Type B pancreatic cell (in vitro differentiated cells): ENCODE measurements around the gene AP2B1. TPM values are rescaled to one million over a fixed set of nuclear protein-coding genes. Genes with fewer than 3 reads are reported as not detected.
"Not testable (repeated sequence)": the region's sequence is repeated elsewhere in the genome, so short reads cannot be mapped to it uniquely, and the experiment has no call there.

Source experiments
- DNase-seq: peaks from one replicate; pipeline ENCODE4 v3.0.0; 2021; ENCODE audit warnings: mixed read lengths; ENCODE audit not compliant: unreplicated experiment; ENCODE audit errors: extremely low spot score
- H3K27ac Mint-ChIP-seq: 2 replicates; pipeline ENCODE4 v1.8.0; 2021; ENCODE audit warnings: mild to moderate bottlenecking, mixed read lengths
- H3K27me3 Mint-ChIP-seq: 2 replicates; pipeline ENCODE4 v1.8.0; 2021; ENCODE audit warnings: mixed read lengths
- H3K36me3 Mint-ChIP-seq: 2 replicates; pipeline ENCODE4 v1.8.0; 2021; ENCODE audit warnings: mixed read lengths
- H3K4me1 Mint-ChIP-seq: one replicate; pipeline ENCODE4 v1.8.0; 2021; ENCODE audit warnings: mixed read lengths; ENCODE audit not compliant: unreplicated experiment
- H3K4me3 Mint-ChIP-seq: 2 replicates; pipeline ENCODE4 v1.8.0; 2021; ENCODE audit warnings: mild to moderate bottlenecking, mixed read lengths
- H3K9me3 Mint-ChIP-seq: 2 replicates; pipeline ENCODE4 v1.8.0; 2021; ENCODE audit warnings: mixed read lengths
- CTCF ChIP-seq: fragments of 200-600 bp; sonication (generic); conservative IDR thresholded peaks from 2 replicates; pipeline ENCODE4 v1.5.0; 2021; ENCODE audit warnings: antibody characterized with exemption, mild to moderate bottlenecking
- total RNA-seq: library from RNA; stranded (reverse); gene quantifications from 2 replicates; pipeline ENCODE4 v1.2.1, GENCODE V29; 2021; ENCODE audit warnings: low replicate concordance

AP2B1 gene
- total RNA-seq, 1 donor from 2014 or later: 165 TPM

DNA sequence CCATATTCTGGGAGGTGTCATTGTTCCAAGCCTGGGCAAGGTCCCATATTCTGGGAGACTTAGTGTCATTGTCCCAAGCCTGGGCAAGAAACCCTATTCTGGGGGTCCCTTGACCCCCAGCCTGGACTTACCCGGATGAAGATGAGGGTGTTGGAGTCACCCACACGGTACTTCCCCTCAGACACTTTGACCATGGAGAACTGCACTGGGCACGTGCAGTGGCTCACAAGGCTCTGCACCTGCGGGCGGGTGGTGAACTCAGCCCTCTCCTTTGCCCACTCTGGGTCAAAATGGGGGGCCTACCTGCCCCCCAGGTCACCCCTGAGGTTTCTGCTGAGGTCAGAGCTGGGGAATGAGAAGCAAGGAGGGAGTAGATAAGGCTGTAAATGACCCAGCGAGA, 161.9 kb downstream of the AP2B1 start:
- no peak for TF ChIP-seq CTCF
- no peaks in the 10 kb centered on the region for H3K9me3 Mint-ChIP-seq
- no peaks in the 10 kb centered on the region for H3K36me3 Mint-ChIP-seq
- H3K27ac Mint-ChIP-seq: no peak overlapping the region
- DNase-seq: no peak
- H3K4me1 Mint-ChIP-seq: peaks cover 4% of the 10 kb centered on the region
- H3K27me3 Mint-ChIP-seq: peaks cover 44% of the 10 kb centered on the region
- H3K4me3 Mint-ChIP-seq: no peak overlapping the region

- TF ChIP-seq CTCF: no peak
- Mint-ChIP-seq H3K4me3 (peak overlapping the region; percentile 58), H3K27me3 (peaks cover 44% of the 10 kb centered on the region), H3K36me3 (no peaks in the 10 kb centered on the region), H3K9me3 (no peaks in the 10 kb centered on the region), H3K4me1 (peaks cover 4% of the 10 kb centered on the region), H3K27ac (no peak overlapping the region)
- DNase-seq: no peak
Observed at GRCh38 chr17:35749560-35750412, 162.7 kb downstream of the AP2B1 start.

DNA sequence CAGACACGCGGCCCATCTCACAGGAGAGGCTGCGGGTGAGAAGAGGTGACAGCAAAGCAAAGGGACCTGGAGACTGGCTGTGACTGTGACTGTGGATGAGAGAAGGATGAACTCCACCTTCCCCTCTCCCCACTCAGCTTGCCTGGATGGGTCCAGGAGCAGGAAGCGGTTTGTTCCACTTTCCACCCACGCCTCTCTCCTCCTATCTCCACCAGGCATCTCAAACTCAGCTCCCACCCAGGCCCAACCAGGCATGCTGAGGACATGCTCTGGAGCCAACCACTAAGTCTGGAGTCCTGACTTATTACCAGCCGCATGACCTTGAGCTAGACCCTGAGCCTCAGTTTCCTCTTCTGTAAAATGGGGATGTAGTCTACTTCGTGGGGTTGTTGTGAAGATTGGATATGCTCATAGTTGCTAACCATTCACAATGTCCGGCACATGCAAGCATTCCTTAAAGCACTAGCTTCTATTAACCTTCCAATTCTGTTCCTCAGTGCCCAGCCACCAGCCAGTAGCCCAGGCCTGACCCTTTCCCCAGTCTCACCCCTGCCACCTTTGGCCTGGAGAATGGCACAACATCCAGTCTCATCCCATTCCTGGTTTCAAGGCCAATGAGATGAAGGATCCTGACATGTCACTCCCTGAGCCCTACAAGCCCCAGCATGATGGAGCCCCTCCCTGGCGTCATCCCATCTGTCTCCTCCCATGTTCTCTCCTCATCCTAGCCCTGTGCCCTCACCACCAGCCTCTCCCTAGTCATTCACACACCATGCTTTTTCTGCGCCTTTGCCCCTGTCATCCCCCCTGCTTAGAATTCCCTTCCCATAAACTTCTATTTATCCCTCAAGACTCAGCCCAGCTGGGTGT, 163.6 kb downstream of the AP2B1 start:
- no peak for TF ChIP-seq CTCF
- H3K4me3 Mint-ChIP-seq: peak overlapping the region; percentile 47
- H3K36me3 Mint-ChIP-seq: no peaks in the 10 kb centered on the region
- peaks cover 44% of the 10 kb centered on the region for H3K27me3 Mint-ChIP-seq
- DNase-seq: no peak
- H3K9me3 Mint-ChIP-seq: no peaks in the 10 kb centered on the region
- peaks cover 4% of the 10 kb centered on the region for H3K4me1 Mint-ChIP-seq
- no peak overlapping the region for H3K27ac Mint-ChIP-seq

- H3K27ac Mint-ChIP-seq, H3K4me3 Mint-ChIP-seq, H3K36me3 Mint-ChIP-seq, H3K9me3 Mint-ChIP-seq, H3K4me1 Mint-ChIP-seq, DNase-seq: not testable (repeated sequence)
- H3K27me3 Mint-ChIP-seq: peaks cover 44% of the 10 kb centered on the region
Observed at GRCh38 chr17:35751541-35751940, 164.4 kb downstream of the AP2B1 start.

GRCh38 chr17:35752471-35752870, 165.3 kb downstream of the AP2B1 start:
- no peak for DNase-seq
- peaks cover 42% of the 10 kb centered on the region for H3K27me3 Mint-ChIP-seq
- no peak overlapping the region for H3K4me3 Mint-ChIP-seq
- no peaks in the 10 kb centered on the region for H3K9me3 Mint-ChIP-seq
- H3K4me1 Mint-ChIP-seq: peaks cover 4% of the 10 kb centered on the region
- TF ChIP-seq CTCF: no peak
- H3K36me3 Mint-ChIP-seq: no peaks in the 10 kb centered on the region
- H3K27ac Mint-ChIP-seq: no peak overlapping the region
